Type B pancreatic cell (in vitro differentiated cells): ENCODE data around the gene CRELD2. TPM values are rescaled to one million over a fixed set of nuclear protein-coding genes. Genes with fewer than 3 reads are reported as not detected.

Experiments
- DNase-seq: peaks from one replicate; pipeline ENCODE4 v3.0.0; 2021; ENCODE audit warnings: mixed read lengths; ENCODE audit not compliant: unreplicated experiment; ENCODE audit errors: extremely low spot score
- H3K27ac Mint-ChIP-seq: 2 replicates; pipeline ENCODE4 v1.8.0; 2021; ENCODE audit warnings: mild to moderate bottlenecking, mixed read lengths
- H3K27me3 Mint-ChIP-seq: 2 replicates; pipeline ENCODE4 v1.8.0; 2021; ENCODE audit warnings: mixed read lengths
- H3K36me3 Mint-ChIP-seq: 2 replicates; pipeline ENCODE4 v1.8.0; 2021; ENCODE audit warnings: mixed read lengths
- H3K4me1 Mint-ChIP-seq: one replicate; pipeline ENCODE4 v1.8.0; 2021; ENCODE audit warnings: mixed read lengths; ENCODE audit not compliant: unreplicated experiment
- H3K4me3 Mint-ChIP-seq: 2 replicates; pipeline ENCODE4 v1.8.0; 2021; ENCODE audit warnings: mild to moderate bottlenecking, mixed read lengths
- H3K9me3 Mint-ChIP-seq: 2 replicates; pipeline ENCODE4 v1.8.0; 2021; ENCODE audit warnings: mixed read lengths
- long read RNA-seq: library from polyadenylated mRNA; unstranded; transcript quantifications from one replicate; pipeline ENCODE4 v2.0.0, GENCODE V29; 2020
- total RNA-seq: library from RNA; stranded (reverse); gene quantifications from 2 replicates; pipeline ENCODE4 v1.2.1, GENCODE V29; 2021; ENCODE audit warnings: low replicate concordance
- TF ChIP-seq, protein P1 (sequence below): fragments of 200-600 bp; sonication (generic); conservative IDR thresholded peaks from 2 replicates; pipeline ENCODE4 v1.5.0; 2021; ENCODE audit warnings: antibody characterized with exemption, mild to moderate bottlenecking

CRELD2 gene, protein sequence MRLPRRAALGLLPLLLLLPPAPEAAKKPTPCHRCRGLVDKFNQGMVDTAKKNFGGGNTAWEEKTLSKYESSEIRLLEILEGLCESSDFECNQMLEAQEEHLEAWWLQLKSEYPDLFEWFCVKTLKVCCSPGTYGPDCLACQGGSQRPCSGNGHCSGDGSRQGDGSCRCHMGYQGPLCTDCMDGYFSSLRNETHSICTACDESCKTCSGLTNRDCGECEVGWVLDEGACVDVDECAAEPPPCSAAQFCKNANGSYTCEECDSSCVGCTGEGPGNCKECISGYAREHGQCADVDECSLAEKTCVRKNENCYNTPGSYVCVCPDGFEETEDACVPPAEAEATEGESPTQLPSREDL
- 45.2 and 55.8 TPM in 2 replicates for total RNA-seq
- long read RNA-seq, transcript CRELD2-201 (10 exons, 1,357 nt), result major isoform, 11 of 18 reads
- long read RNA-seq, partial matches to known transcripts, result 0 of 18 reads
- long read RNA-seq, other reads (novel, unspliced or antisense), result 3 of 18 reads

DNA sequence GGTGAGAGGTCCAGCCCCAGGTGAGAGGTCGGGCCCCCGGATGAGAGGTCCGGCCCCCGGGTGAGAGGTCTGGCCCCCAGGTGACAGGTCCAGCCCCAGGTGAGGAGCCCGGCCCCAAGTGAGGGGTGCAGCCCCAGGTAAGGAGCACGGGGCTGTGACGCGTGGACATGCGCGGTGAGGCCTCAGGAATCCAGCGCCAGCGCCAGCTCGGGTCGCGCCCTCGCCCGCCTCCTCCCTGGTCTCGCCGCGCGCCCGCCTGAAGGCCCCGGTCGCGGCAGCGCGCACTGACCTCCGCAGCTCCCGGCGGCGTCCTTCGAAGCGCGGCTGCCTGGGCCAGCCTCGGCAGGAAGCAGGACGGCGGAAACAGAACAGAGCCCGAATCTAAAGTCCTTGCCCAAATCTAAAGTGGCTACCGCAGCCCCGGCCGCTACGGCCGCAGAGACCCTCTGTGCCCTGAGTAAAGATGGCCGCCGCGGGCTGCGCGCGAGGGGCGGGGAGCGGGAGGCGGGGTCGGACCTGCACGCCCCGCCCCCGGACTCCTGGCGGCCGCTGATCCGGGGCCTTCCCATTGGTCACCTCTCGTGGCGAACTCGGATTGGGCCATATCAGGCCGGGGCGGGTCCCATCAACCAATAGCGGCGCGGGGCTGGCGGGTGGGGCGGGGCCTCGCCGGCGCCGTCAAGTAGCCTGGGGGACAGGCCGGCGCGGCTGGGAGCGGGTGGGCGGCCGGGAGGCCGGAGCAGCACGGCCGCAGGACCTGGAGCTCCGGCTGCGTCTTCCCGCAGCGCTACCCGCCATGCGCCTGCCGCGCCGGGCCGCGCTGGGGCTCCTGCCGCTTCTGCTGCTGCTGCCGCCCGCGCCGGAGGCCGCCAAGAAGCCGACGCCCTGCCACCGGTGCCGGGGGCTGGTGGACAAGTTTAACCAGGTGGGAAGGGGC lies at the start of gene CRELD2, which contains the start of gene ALG12:
CRELD2 (plus strand) TSS at position 661 of the 937 bp plus-strand sequence; CDS start at position 797, 136 bp downstream.
ALG12 (minus strand) TSS at position 465 of the 937 bp plus-strand sequence. CDS start 4,673 bp downstream, outside the sequence.
- Mint-ChIP-seq H3K9me3 (no peaks in the 10 kb centered on the region), H3K4me1 (peaks cover 3% of the 10 kb centered on the region), H3K36me3 (no peaks in the 10 kb centered on the region), H3K27me3 (no peaks in the 10 kb centered on the region), H3K27ac (peak within 1 kb of the TSS; percentile 91), H3K4me3 (peak within 1 kb of the TSS; percentile 92)
- TF ChIP-seq, protein P1, sequence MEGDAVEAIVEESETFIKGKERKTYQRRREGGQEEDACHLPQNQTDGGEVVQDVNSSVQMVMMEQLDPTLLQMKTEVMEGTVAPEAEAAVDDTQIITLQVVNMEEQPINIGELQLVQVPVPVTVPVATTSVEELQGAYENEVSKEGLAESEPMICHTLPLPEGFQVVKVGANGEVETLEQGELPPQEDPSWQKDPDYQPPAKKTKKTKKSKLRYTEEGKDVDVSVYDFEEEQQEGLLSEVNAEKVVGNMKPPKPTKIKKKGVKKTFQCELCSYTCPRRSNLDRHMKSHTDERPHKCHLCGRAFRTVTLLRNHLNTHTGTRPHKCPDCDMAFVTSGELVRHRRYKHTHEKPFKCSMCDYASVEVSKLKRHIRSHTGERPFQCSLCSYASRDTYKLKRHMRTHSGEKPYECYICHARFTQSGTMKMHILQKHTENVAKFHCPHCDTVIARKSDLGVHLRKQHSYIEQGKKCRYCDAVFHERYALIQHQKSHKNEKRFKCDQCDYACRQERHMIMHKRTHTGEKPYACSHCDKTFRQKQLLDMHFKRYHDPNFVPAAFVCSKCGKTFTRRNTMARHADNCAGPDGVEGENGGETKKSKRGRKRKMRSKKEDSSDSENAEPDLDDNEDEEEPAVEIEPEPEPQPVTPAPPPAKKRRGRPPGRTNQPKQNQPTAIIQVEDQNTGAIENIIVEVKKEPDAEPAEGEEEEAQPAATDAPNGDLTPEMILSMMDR, result no peak
- peak; percentile 99 for DNase-seq

DNA sequence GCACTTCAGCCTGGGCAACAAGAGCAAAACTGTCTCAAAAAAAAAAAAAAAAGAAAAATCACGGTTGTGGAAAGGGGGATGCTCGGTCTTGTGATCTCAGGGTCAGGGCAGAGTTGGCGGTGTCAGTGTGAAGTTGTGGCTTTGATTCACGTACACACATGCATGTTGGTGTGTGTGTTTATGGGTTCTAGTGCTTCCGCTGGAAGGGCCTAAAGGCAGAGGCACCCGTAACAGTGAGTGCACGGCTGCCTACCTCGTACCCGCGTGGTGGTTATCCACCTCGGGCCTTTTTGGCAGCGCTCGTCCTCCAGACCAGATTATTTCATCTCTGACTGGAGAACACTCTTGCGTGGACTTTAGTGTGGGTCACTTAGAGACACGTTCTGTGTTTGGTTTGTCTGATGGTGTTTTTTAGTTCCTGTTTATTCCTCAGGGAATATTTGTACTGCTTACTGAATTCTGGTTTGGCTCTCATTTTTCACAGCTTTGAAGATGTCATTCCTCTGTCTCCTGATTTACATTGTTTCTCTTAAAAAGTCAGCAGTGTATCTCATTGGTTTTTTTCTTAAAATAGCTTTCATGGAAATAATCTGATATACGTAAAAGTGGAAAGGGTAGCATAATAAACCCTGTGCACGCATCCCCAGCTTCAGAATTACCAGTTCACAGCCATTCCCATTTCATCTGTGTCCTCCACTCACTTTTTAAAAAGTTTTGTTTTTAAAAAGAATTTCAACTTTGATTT lies 49.2 kb upstream of the CRELD2 start:
- Mint-ChIP-seq H3K4me1 (no peaks in the 10 kb centered on the region), H3K27ac (no peak overlapping the region), H3K4me3 (peak overlapping the region; percentile 33), H3K27me3 (no peaks in the 10 kb centered on the region), H3K9me3 (peaks cover 38% of the 10 kb centered on the region), H3K36me3 (peaks cover 63% of the 10 kb centered on the region)
- TF ChIP-seq, protein P1, result no peak
- no peak for DNase-seq

DNA sequence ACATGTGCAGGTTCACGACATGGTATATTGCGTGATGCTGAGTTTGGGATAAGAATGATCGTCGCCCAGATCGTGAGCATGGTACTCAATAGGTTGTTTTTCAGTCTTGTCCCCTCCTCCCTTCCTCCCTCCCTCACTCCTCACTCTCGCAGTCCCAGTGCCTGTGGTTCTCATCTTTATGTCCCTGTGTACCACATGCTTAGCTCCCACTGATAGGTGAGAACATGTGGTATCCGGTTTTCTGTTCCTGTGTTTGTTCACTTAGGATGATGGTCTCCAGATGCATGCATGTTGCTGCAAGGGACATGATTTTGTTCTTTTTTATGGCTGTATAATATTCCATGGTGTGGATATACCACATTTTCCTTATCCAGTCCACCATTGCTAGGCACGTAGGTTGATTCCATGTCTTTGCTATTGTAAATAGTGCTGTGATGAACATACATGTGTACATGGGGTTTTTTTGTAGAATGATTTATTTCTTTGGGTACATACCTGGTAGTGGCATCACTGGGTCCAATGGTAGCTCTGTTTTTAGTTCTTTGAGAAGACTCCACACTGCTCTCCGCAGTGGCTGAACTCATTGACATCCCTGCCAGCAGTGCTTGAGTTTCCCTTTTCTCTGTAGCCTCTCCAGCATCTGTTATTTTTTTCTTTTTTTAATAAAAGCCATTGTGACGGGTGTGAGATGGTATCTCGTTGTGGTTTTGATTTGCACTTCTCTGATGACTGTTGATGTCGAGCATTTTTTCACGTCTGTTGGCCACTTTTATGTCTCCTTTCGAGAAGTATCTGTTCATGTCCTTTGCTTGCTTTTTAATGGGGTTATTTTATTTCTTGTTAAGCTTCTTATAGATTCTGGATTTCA lies 48.4 kb upstream of the CRELD2 start:
- H3K9me3 Mint-ChIP-seq, result peaks cover 38% of the 10 kb centered on the region
- DNase-seq, result no peak
- H3K4me3 Mint-ChIP-seq, result no peak overlapping the region
- no peak overlapping the region for H3K27ac Mint-ChIP-seq
- TF ChIP-seq, protein P1, result no peak
- no peaks in the 10 kb centered on the region for H3K4me1 Mint-ChIP-seq
- peaks cover 65% of the 10 kb centered on the region for H3K36me3 Mint-ChIP-seq
- no peaks in the 10 kb centered on the region for H3K27me3 Mint-ChIP-seq

DNA sequence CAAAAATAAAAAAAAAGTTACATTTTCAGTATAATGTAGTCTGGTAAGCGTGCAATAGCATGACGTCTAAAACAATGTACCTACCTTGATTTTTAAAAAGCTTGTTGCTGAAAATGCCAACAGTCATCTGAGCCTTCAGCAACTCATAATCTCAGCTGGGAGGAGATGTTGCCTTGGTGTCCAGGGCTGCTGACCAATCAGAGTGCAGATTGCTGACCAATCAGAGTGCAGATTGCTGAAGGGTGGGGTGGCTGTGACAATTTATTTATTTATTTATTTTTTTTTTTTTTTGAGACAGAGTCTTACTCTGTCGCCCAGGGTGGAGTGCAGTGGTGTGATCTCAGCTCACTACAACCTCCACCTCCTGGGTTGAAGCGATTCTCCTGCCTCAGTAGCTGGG lies 47.0 kb upstream of the CRELD2 start:
- Mint-ChIP-seq H3K4me3 (no peak overlapping the region), H3K36me3 (peaks cover 68% of the 10 kb centered on the region), H3K9me3 (peaks cover 40% of the 10 kb centered on the region), H3K27ac (no peak overlapping the region), H3K27me3 (no peaks in the 10 kb centered on the region), H3K4me1 (no peaks in the 10 kb centered on the region)
- TF ChIP-seq, protein P1, result no peak
- no peak for DNase-seq
